ENCODE results near the gene DHX15. TPM values are rescaled to one million over a fixed set of nuclear protein-coding genes. Genes with fewer than 3 reads are reported as not detected.

The DHX15 gene
- total RNA-seq, 2 experiments from 2014 or later: 169 to 172 TPM

DNA sequence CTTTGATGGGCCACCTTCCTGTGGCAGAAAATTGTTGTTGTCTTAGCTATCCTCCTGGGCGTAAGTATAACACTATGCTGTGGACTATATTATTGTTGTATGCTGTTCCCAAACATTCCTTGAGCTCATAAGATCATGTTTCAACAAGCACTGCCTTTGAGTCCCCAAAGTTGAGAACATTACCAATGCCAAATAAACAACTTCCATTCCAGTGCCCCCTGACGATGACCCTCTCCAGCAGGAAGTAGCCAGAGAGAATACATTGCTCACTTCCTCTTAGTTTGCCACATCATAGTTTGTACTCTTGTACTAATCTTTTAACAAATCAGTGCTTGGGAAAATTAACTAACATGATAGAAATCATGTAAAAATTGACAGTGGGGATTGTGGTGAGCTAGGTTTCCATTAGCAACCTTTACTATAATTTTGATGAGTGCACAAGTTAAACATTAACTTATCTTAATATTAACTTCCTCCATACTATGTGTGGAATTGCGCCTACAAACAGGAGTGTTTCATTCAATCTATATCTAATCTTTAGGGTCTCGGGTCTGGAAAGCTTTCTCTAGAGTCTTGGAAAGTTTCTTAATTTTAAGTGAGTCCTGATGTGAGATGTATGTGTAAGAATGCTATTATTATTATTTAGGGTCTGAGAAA is 20.3 kb upstream of the DHX15 start:
- Mint-ChIP-seq H3K27me3 (peaks cover 4% of the 10 kb centered on the region), H3K27ac (no peak overlapping the region), H3K4me1 (ENCODE audit: low read depth) (peaks cover 6% of the 10 kb centered on the region), H3K4me3 (no peak overlapping the region), H3K9me3 (no peaks in the 10 kb centered on the region), H3K36me3 (no peaks in the 10 kb centered on the region)
- intact Hi-C loops (cut with micrococcal nuclease): no loop called here
- DNase-seq: no peak
- CTCF ChIA-PET: no interaction called here
- POLR2A ChIA-PET: no interaction called here

DNA sequence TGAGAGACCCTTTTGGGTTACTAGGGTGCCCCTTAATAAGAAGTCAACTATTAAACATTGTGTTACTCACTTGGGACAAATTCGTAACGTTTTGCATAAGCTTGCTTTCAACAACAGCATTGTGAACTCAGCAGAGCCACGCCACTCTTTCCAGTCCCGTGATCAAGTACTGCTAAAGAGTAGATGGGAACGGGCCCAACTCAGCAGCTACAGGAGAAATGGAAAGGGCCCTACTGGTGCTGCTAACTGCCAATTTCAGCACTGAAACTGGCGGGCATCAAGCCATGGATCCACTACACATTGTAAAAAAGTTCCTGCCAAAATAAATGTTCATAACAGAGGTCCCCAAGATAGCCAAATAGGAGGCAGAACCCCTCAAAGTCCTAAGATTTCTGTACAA is 19.0 kb upstream of the DHX15 start:
- ChIA-PET CTCF (no interaction called here), POLR2A (no interaction called here)
- Mint-ChIP-seq H3K4me3 (no peak overlapping the region), H3K27me3 (no peaks in the 10 kb centered on the region), H3K9me3 (no peaks in the 10 kb centered on the region), H3K36me3 (no peaks in the 10 kb centered on the region), H3K4me1 (ENCODE audit: low read depth) (peaks cover 6% of the 10 kb centered on the region), H3K27ac (no peak overlapping the region)
- no peak for DNase-seq
- intact Hi-C loops (cut with micrococcal nuclease): no loop called here

DNA sequence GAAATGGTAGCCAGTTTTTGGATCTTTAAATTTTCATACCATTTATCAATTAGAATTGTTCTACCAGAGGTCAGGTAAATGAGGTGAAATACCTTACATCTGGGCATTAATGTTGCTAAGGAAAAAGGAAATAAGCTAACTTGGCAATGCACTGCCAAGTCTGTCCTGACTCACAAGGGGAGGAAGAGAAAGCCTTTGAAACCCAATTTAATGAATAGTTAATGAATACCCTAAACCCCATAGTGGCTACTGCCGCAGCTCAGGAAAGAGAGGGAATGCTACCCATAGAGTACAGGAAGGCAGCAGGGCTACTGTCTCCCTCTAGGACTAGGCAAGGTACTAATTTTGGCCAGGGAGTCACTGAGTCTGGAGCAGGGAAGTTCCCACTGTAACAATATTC is 16.8 kb upstream of the DHX15 start:
- POLR2A ChIA-PET: interaction anchor here (0.5 kb wide), 1 partner anchor 70 kb away, joined by 5 read pairs; no protein-coding TSS in a partner anchor
- no peaks in the 10 kb centered on the region for H3K36me3 Mint-ChIP-seq
- H3K27me3 Mint-ChIP-seq: no peaks in the 10 kb centered on the region
- intact Hi-C loops (cut with micrococcal nuclease): no loop called here
- CTCF ChIA-PET: no interaction called here
- DNase-seq: no peak
- H3K27ac Mint-ChIP-seq: no peak overlapping the region
- H3K4me1 Mint-ChIP-seq (ENCODE audit: low read depth): peaks cover 6% of the 10 kb centered on the region
- no peak overlapping the region for H3K4me3 Mint-ChIP-seq
- H3K9me3 Mint-ChIP-seq: no peaks in the 10 kb centered on the region

DNA sequence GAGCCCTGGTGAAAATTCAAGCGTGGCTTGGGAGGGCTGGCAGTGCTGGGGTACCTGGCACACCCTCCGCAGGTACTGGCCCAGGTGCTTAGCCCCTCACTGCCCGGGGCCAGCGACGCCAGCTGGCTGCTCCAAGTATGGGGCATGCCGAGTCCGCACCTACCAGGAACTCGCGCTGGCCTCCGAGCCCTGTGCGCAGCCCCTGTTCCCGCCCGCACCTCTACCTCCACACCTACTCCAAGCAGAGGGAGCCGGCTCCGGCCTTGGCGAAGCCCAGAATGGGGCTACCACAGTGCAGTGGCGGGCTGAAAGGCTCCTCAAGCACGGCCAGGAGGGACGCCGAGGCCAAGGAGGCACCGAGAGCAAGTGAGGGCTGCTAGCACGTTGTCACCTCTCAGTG is 14.9 kb upstream of the DHX15 start:
- Mint-ChIP-seq H3K27ac (no peak overlapping the region), H3K27me3 (no peaks in the 10 kb centered on the region), H3K9me3 (no peaks in the 10 kb centered on the region), H3K36me3 (no peaks in the 10 kb centered on the region), H3K4me1 (ENCODE audit: low read depth) (no peaks in the 10 kb centered on the region), H3K4me3 (no peak overlapping the region)
- no peak for DNase-seq
- ChIA-PET POLR2A (no interaction called here), CTCF (no interaction called here)
- intact Hi-C loops (cut with micrococcal nuclease): no loop called here

DNA sequence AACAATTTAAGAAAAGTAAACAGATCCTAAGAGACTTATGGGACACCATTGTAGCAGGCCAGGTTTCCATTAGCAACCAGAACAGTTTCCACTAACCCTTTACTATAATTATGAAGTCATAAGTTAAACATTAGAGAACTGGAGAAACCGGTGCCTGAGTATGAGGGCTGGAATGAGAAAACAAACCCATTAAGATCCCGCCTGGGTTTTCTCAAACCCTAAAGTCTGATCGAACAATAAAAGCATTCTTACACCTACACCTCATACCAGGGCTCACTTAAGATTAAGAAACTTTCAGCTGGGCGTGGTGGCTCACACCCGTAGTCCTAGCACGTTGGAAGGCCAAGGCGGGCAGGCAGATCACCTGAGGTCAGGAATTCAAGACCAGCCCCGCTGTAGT is 13.7 kb upstream of the DHX15 start:
- POLR2A ChIA-PET: no interaction called here
- H3K27me3 Mint-ChIP-seq: no peaks in the 10 kb centered on the region
- DNase-seq: no peak

DNA sequence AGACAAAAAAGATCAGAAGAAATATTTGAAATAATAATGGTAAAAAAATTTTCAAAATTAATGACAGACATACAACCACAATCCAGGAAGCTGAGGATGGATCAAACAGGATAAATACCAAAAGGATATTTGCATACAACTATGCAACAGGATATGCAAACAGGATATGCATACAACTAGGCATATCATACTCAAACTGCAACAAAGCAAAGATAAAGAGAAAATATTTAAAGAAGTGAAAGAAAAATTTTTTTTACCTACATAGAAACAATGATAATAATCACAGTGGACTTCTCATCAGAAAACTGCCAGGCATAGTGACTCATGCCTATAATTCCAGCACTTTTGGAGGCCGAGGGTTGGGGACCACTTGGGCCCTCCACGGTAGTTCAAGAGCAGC is 11.3 kb upstream of the DHX15 start:
- ChIA-PET POLR2A (no interaction called here), CTCF (no interaction called here)
- intact Hi-C loops (cut with micrococcal nuclease): no loop called here
- Mint-ChIP-seq H3K9me3 (peaks cover 12% of the 10 kb centered on the region), H3K4me3 (no peak overlapping the region), H3K27ac (no peak overlapping the region), H3K4me1 (ENCODE audit: low read depth) (no peaks in the 10 kb centered on the region), H3K36me3 (peaks cover 10% of the 10 kb centered on the region), H3K27me3 (peaks cover 12% of the 10 kb centered on the region)
- DNase-seq: no peak

More for the DNA sequence above, 13.7 kb upstream of the DHX15 start:
- Mint-ChIP-seq H3K36me3 (no peaks in the 10 kb centered on the region), H3K27ac (no peak overlapping the region), H3K4me1 (ENCODE audit: low read depth) (no peaks in the 10 kb centered on the region), H3K9me3 (no peaks in the 10 kb centered on the region), H3K4me3 (no peak overlapping the region)
- intact Hi-C loops (cut with micrococcal nuclease): no loop called here
- CTCF ChIA-PET: no interaction called here

DNA sequence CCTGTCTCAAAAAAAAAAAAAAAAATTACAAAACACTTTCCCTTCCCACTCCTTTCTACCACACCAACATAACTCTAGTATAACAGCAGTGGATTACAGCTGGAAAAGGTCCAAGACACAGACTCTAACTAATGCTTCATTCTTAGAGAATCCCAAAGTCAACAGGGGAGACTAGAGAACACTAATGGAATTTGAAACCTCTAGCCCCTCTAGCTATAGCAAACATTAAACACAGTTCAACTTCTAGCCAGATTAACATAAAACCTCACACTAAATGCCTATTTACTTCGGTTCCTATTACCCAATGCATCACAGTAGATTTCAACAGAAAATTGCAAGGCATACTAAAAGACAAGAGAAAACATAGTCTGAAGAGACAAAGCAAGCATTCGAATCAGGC is 10.5 kb upstream of the DHX15 start:
- Mint-ChIP-seq H3K36me3 (peaks cover 11% of the 10 kb centered on the region), H3K9me3 (peaks cover 19% of the 10 kb centered on the region), H3K4me3 (no peak overlapping the region), H3K4me1 (ENCODE audit: low read depth) (no peaks in the 10 kb centered on the region), H3K27me3 (peaks cover 12% of the 10 kb centered on the region), H3K27ac (no peak overlapping the region)
- POLR2A ChIA-PET: no interaction called here
- CTCF ChIA-PET: no interaction called here
- intact Hi-C loops (cut with micrococcal nuclease): no loop called here
- no peak for DNase-seq

DNA sequence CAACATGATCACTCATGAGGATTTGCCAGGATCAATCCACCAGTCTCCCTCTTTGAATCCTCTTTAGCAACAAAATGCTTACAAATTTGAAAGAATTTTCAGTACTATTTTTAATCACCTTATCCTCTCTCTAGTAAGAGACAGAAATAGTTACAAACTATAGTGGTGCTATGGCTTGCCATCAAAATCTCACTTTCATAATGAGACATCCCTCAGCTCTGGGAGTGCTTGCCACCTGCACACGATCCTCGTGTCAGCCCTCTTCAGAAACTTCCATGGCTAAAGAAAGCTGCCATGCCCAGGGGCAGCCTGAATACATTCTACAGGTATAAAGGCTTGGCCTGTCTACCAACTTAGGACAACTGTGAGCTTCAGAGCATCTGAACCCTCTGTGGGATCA is 5.1 kb upstream of the DHX15 start:
- ChIA-PET POLR2A (interaction anchor here (0.7 kb wide), 1 partner anchor 37 kb away, joined by 3 read pairs; no protein-coding TSS in a partner anchor), CTCF (no interaction called here)
- Mint-ChIP-seq H3K27ac (no peak overlapping the region), H3K27me3 (peaks cover 16% of the 10 kb centered on the region), H3K4me3 (no peak overlapping the region), H3K9me3 (peaks cover 23% of the 10 kb centered on the region), H3K36me3 (peaks cover 11% of the 10 kb centered on the region), H3K4me1 (ENCODE audit: low read depth) (peaks cover 6% of the 10 kb centered on the region)
- peak; percentile 20 for DNase-seq
- intact Hi-C loops (cut with micrococcal nuclease): loop anchor here (2.0 to 10.0 kb wide), 3 partner anchors 25 to 1605 kb away; partner anchors contain the start of gene ANAPC4

DNA sequence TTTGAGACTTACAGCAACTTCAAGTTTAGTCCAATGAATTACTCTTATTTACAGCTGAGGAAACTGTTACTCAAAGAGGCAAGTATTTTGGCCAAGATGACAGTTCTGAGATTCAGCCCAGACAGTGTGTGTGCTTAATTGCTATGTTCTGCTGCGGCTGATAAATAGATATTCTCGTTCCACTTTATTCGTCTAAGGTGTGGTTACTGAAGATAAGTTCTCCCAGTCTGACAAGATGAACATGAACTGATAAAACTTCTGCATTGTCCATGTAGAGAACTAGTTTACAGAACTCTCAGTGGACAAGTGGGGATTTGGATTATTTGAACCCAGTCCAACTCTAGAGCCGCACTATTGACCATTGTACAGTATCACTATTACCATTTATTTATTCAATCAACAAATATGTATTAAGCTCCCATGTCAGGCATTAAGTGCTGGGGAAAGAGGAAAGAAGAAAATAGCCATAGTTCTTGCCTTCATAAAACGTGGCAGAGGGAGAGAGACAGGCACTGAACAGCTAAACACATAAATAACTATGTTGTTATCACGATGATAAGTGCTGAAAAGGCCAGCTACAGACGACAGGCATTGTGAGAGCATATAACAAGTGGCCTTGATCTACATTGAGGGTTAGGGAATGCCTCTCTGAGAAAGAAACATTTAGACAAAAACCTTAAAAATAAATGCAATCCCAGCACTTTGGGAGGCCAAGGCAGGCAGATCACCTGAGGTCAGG is 4.0 kb upstream of the DHX15 start:
- Mint-ChIP-seq H3K36me3 (peaks cover 17% of the 10 kb centered on the region), H3K27me3 (peaks cover 16% of the 10 kb centered on the region), H3K4me1 (ENCODE audit: low read depth) (peaks cover 6% of the 10 kb centered on the region), H3K4me3 (no peak overlapping the region), H3K9me3 (peaks cover 23% of the 10 kb centered on the region), H3K27ac (no peak overlapping the region)
- no peak for DNase-seq
- CTCF ChIA-PET: no interaction called here
- intact Hi-C loops (cut with micrococcal nuclease): loop anchor here (2.0 to 10.0 kb wide), 3 partner anchors 26 to 1606 kb away; partner anchors contain the start of gene ANAPC4
- POLR2A ChIA-PET: no interaction called here

DNA sequence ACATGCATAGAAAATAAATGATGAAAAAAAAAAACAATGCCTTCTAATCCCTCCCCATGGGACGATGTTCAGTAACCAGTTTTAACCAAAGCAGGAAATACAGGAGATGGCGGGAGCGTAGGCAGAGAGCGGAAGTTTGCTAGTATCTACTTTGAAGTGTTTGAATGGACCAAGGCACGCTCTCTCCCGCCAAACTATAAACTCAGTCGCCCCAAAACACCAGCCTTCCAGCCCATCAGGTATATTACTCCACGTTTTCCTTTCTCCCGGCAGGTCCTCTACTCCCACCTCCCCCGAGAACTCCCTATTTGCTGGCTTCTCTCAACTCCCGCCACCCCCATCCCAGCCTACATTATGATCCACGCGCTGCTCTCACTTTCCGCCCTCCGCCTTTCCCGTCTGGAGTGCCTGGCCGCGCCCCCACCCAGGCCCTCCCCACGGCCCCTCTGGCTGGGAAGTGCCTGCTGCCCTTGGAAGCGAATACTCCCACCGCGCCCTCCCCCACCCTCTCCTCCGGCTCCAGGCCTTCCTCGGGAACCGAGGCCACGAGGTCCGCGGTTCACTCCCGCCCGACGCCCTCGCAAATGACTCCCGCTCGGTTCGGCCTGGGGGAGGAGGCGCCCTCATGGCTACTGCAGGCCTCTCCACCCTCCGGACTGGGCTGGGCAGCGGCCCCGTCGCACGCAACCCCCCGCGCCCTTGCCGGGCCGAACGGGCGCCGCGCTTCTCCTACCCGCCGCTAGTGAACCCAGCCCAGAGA is 723 bp downstream of the DHX15 start:
- DNase-seq: peak; percentile 72
- Mint-ChIP-seq H3K27ac (peak overlapping the region; percentile 95), H3K9me3 (no peaks in the 10 kb centered on the region), H3K36me3 (peaks cover 37% of the 10 kb centered on the region), H3K4me3 (peak overlapping the region; percentile 94), H3K27me3 (peaks cover 3% of the 10 kb centered on the region), H3K4me1 (ENCODE audit: low read depth) (peaks cover 36% of the 10 kb centered on the region)
- intact Hi-C loops (cut with micrococcal nuclease): loop anchor here (1.0 to 10.0 kb wide), 10 partner anchors 27 to 1611 kb away; partner anchors contain the start of genes ANAPC4, PI4K2B, SEPSECS and ZCCHC4
- CTCF ChIA-PET: interaction anchor here (1.0 kb wide), 1 partner anchor 25 kb away, joined by 3 read pairs; no protein-coding TSS in a partner anchor
- POLR2A ChIA-PET: interaction anchor here (0.9 to 1.3 kb wide), 4 partner anchors 9 to 576 kb away, joined by 3 to 7 read pairs (median 4); partner anchors contain the start of gene SEPSECS

DNA sequence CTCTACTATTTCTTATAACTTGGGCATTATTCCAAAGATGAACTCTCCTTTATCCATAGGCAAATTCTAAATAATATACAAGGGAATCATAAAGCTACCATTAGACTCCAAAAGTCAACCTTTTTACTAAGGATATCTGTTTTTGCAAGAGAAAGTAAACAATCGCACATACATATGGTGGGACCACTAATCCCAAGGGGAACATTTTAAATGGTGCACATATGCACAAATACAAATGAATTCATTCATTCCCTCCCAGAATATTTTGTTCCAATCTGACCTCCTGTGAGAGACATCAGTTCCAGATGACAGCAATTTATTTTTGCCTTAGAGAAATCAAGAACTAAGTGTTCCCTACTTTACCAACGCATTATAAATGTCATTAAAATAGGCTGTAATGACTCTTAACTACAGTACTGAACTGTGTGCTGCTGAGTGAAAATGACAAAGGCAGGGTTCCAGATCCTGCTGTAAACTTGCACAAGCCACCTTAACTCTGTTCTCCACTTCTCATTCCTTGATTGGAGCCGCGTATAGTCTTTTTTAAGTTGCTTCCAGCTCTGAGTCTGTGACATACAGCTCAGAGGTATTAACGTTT is 2.0 kb downstream of the DHX15 start:
- POLR2A ChIA-PET: interaction anchor here (0.6 kb wide), 1 partner anchor 114 kb away, joined by 4 read pairs; no protein-coding TSS in a partner anchor
- H3K4me3 Mint-ChIP-seq: peak overlapping the region; percentile 94
- peaks cover 49% of the 10 kb centered on the region for H3K4me1 Mint-ChIP-seq (ENCODE audit: low read depth)
- intact Hi-C loops (cut with micrococcal nuclease): loop anchor here (2.0 to 10.0 kb wide), 6 partner anchors 26 to 1612 kb away; partner anchors contain the start of genes ANAPC4 and ZCCHC4
- peak overlapping the region; percentile 95 for H3K27ac Mint-ChIP-seq
- DNase-seq: peak; percentile 11
- no peaks in the 10 kb centered on the region for H3K9me3 Mint-ChIP-seq
- H3K27me3 Mint-ChIP-seq: no peaks in the 10 kb centered on the region
- CTCF ChIA-PET: no interaction called here
- peaks cover 45% of the 10 kb centered on the region for H3K36me3 Mint-ChIP-seq

DNA sequence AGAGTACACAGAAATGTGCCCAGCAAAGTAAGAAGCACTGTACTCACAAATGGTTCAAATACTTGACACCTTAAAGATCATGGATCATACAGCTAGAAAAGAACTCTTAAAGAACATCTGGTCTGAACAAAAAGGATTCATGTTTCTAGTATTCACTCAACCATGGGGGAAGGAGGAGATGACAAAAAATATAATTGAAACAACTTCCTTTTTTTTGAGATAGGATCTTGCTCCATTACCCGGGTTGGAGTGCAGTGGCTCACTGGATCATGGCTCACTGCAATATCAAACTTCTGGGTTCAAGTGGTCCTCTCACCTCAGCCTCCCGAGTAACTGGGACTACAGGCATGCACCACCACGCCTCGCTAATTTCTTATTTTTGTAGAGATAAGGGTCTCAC is 6.0 kb downstream of the DHX15 start:
- Mint-ChIP-seq H3K4me3 (no peak overlapping the region), H3K27ac (no peak overlapping the region), H3K9me3 (no peaks in the 10 kb centered on the region), H3K27me3 (no peaks in the 10 kb centered on the region), H3K36me3 (peaks cover 70% of the 10 kb centered on the region), H3K4me1 (ENCODE audit: low read depth) (peaks cover 78% of the 10 kb centered on the region)
- intact Hi-C loops (cut with micrococcal nuclease): loop anchor here (1.0 kb wide), 1 partner anchor 8 kb away; no protein-coding TSS in a partner anchor
- ChIA-PET CTCF (interaction anchor here (1.4 to 1.7 kb wide), 2 partner anchors 10 to 27 kb away, joined by 4 to 6 read pairs; no protein-coding TSS in a partner anchor), POLR2A (no interaction called here)
- DNase-seq: no peak

Data from activated CD4-positive, alpha-beta memory T cell treated with anti-CD3 and anti-CD28 coated beads for 36 hours (primary cell).